HG03575 (cell line): ENCODE results near the gene SYNE1.
"Not testable (repeated sequence)": the region's sequence is repeated elsewhere in the genome, so short reads cannot be mapped to it uniquely, and the experiment has no call there.

Experiments
- ATAC-seq: cut with Tn5 transposase; IDR thresholded peaks from one replicate; pipeline ENCODE4 v1.9.1; 2021; ENCODE audit not compliant: unreplicated experiment, insufficient number of reproducible peaks, low FRiP score; ENCODE audit errors: extremely low read depth

Gene SYNE1

DNA sequence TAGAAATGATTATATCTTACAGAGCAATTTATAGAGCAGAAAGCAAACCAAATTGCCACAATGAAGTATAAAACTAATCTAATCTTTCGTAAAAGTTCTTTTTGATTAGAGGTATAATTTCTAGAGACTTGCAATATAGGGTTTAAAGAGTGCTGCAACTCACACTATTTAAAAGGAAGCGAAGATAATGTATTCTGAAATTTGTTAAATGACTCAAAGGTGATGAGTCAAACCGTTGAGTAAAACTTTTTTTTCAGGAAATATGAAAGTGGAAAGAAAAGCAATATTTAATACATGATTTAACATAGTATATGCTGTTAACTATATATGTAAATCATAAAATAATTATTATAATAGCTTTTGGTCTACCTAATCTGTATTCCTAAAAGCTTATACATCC, 133.6 kb downstream of the SYNE1 start:
- no peak for ATAC-seq

DNA sequence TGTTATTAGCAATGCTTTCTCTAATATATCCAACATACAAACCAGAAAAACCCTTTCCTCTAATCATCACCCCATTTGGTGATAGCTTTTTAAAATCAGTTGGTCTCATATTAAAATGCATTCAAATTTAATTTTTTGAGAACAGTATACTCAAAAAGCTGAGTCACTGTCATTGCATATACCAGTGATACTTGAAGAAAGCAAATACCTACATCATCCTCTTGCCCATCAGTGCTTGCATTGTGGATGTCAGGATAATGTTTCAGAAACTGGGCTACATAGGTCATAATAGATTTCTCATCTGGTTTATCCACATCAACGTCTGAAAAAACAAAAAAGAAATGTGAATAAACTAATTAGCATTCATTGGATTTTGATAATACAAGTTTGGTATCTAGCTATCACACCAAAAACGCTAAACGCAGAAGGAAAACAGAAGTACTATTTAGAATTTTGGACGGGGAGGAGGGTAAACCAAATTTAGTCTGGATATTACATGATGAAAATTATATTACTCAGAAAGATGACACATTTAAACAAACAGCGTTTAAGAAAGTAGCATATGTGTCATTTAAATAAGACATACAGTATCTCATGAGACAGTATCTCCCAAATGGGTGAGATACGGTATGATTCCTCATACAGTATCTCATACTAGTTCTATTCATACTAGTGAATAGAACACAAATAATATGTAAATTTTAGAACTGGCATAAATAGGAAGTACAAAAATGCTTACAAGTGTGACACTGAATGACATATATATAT, 134.6 kb downstream of the SYNE1 start:
- no peak for ATAC-seq

DNA sequence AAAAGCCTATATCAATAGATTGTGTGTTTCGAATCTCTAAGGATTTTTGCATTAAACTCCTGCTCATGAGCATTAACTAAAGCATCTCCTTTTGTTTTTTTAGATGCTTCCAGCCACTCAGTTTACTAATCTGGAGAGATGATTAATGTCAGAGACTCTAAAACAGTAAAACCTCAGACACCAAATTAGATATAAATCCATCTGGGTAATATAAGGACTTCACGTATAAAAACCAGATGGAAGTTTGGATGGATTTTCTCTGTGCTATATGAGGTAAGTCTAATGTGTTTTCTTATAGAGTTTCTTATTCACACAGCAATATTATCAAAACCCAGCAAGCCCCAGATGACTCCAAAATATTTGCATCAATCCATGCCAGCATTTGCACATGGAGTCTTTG, 137.2 kb downstream of the SYNE1 start:
- ATAC-seq = no peak

DNA sequence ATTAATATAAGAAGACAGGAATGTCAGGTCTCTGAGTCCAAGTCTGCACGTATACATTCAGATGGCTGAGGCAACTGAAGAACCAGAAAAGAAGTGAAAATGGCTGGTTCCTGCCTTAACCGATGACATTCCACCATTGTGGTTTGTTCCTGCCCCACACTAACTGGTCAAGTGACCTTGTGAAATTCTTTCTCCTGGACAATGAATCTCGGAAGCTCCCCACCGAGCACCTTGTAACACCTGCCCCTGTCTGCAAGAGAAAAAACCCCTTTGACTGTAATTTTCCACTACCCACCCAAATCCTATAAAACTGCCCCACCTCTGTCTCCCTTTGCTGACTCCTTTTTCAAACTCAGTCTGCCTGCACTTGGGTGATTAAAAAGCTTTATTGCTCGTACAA, 140.4 kb downstream of the SYNE1 start:
- no peak for ATAC-seq

DNA sequence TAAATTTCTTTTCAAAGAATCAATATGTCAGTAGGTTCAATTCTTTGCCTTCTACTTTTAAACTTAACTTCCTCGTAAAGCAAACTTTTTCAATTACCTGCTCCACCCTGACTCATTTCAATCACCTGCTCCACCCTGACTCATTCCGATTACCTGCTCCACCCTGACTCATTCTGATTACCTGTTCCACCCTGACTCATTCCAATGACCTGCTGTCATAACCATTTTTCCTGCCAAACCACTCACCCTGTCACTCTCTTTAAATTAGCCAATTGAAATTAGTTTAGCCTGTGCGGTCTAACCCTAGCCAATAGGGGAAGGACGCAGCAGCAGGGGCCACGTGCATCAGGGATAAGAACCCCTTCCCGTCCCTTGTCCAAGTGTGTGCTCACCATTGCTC, 141.7 kb downstream of the SYNE1 start:
- ATAC-seq = not testable (repeated sequence)

DNA sequence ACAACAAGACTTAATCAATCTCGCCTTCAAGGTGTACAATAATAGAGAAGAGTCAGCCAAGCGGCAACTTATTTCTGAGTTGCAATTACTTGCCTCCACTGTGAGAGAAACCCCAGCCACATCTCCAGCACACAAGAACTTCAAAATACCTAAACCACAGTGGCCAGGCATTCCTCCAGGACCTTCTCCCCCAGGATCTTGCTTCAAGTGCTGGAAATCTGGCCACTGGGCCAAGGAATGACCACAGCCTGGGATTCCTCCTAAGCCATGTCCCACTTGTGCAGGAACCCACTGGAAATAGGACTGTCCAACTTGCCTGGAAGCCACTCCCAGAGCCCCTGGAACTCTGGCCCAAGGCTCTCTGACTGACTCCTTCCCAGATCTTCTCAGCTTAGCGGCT, 144.9 kb downstream of the SYNE1 start:
- ATAC-seq = not testable (repeated sequence)

DNA sequence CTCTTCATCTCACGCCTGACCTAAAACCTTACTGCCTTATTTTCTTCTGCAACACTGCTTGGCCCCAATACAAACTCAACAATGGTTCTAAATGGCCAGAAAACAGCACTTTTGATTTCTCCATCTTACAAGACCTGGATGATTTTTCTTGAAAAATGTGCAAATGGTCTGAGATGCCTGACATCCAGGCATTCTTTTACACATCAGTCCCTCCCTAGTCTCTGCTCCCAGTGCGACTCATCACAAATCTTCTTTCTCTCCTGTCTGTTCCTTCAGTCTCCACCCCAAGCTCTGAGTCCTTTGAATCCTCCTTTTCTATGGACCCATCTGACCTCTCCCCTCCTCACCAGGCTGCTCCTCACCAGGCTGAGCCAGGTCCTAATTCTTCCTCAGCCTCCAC, 145.7 kb downstream of the SYNE1 start:
- not testable (repeated sequence) for ATAC-seq

DNA sequence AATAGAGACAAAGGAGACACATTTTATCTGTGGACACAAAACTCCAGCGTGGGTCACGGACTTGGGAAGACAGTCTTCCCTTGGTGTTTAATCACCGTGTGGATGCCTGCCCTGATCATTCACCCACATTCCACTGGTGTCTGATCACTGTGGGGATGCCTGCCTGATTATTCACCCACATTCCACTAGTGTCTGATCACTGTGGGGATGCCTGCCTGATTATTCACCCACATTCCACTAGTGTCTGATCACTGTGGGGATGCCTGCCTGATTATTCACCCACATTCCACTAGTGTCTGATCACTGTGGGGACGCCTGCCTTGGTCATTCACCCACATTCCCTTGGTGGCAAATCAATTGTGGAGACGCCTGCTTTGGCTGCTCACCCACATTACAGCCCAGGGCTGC, 146.2 kb downstream of the SYNE1 start:
- not testable (repeated sequence) for ATAC-seq

DNA sequence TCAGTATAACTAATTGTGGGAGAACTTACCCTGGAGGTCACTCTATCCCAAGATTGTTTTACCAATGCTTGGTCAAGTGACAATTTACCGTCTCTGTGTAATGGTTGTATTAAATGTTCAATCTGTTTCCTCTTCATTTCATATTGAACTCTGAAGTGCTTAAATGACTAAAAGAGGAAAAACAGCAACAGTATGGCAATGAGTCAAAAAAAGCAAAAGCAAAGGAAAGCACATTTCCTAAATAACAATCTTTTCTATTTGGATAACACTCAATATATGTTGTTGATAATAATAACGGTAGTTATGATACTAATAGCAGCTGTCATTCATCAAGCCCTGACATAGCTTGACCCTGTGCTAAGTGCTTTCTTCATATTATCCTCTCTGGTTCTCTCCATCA, 152.4 kb downstream of the SYNE1 start:
- ATAC-seq = no peak

DNA sequence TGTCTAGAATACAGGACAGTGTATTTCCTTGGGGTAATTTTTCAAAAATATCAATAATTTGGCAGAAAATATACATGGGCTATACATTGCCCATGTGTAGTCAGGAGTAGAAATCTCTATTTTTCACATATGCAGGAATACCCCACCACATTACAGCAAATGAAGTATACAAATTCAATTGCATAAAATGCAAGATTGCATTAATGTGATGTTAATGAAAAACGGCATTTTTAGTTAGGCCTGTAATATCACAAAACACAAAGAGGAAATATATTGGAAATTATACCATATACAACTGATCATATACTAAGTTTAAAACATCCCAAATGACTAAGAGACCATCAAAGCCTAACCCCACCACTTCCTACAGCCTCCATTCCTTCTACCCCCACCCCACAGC, 154.9 kb downstream of the SYNE1 start:
- no peak for ATAC-seq

DNA sequence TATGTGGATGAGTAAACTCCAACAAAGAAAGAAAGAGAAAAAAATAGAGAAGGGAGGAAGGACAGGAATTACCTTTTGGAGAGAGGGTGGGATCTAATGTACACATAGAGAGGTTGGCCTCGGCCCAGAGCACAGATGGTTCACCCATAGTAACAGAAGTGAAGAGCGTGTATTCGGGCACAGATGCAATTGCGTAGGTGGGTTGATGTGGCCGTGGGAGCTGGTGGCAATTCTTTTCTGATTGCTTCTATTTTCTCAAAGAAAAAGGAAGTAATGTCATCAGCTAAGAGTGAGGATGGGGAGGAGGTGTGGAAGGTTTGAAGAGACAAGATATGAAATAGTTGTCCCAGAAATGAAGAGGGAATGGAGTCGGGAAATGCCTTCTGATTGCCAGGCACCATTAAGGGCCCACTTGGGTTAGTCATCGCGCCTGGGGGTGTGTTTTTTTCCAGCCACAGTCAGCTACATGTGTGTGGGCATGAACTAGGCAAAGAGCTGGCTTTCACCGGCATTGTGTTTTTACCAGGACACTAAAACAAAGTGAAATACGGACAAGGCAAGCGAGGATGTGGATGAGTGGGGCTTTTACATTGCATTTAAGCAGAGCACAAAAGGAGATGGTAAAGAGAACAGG, 158.7 kb downstream of the SYNE1 start:
- no peak for ATAC-seq

DNA sequence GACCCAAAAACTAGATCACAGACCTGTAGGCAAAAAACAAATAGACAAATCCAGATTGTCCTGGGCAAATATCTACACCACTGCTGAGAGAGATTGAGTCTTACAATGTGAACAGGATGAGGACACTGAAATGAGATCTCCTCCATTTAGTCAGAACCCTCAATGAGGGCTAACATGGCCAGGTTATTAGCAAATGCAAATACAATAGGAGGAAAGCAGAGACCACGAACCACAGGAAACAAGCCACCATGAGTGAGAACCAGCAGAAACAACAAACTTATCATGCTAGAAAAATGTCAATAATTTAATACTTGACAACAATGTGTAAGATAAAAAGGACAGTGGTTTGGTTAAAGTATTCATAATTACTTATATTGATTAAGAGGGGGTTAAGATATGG, 162.8 kb downstream of the SYNE1 start:
- no peak for ATAC-seq

DNA sequence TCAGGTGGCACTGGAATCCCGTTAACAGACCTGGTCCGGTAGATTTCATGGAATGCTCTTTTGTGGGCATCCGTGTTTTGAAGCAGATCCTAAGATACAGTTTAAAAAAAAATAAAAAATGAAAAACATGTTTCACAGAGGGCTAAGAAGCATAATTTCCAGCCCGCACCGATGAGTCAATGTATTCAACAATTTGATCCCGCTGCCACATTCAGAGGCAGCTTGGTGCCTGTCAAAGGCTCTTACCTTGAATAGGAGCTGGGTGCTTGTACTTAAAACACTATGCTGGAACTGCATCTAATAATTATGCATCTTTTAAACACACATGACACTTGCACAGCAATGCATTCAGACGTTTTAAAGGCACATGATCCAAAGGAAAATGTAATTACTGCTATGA, 164.8 kb downstream of the SYNE1 start:
- no peak for ATAC-seq

DNA sequence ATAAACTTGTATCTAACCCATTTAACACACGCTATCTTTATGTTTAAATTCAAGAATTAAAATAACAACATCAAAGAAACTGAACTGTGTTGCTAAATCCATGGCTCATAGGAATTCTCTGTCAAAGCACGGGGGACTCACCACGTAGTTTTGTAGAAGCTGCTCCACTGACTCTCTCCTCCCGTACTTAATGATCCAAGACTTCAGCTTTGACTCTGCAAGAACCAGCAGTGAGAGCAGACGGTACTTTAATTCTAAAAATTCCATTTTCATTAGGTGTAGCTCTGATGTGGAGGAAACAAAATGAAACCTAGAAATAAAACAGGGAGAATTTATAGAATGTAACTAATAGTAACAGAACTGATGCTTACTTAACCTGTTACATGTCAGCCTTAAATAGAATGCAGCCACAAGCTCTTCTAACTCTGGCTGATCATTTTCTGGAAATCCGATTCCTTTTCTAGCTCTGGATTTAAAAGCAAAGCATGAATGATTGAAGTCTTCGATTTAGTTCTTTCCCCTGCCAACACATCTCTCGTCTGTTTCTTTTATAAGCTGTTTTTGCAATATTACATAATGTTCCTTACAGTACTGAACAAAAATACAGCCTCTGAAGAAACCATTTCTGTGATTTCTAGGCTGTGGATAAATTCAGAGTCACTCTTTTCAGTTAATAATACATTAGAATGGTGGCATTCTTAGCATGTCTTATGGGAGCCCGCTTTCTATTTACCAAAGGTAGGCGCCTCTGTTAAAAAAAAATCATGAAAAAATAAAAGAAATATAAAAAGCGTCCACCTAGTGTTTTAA, 165.5 kb downstream of the SYNE1 start:
- ATAC-seq = no peak

DNA sequence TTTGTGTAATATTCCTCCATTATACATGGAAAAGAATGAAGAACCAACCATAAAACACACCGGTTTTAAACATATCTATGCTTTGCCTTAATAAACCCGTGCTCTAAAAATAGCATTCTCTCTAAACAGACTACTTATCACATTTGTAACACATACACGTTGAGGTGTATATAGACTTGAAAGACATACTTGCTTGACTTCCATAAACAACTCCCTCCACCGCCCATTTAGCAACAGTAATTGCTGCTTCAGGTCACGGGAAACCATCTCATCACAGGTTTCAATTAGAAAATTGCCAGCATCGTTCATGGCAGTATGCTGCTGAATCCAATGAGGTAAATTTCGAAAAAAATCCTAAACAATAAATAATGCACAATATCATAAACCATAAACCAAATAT, 174.0 kb downstream of the SYNE1 start:
- no peak for ATAC-seq

DNA sequence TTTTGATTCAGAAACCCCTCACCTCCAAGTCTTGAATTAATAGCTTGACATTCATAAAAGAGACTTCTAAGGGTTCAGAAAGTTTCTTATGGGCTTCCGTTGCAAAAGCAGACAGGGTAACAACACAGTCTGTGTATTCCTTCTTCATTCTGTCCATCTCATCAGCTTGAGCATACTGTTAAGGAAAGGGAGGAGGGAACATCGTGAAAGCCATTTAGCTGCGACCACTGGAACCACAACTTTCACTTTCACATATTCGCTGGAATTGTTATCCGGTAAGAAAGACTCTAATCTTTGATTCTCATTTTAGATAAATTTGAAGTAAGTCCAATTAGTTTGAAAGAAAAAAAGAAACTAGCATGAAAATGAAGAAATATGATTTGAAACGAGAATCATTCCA, 174.4 kb downstream of the SYNE1 start:
- ATAC-seq = no peak

DNA sequence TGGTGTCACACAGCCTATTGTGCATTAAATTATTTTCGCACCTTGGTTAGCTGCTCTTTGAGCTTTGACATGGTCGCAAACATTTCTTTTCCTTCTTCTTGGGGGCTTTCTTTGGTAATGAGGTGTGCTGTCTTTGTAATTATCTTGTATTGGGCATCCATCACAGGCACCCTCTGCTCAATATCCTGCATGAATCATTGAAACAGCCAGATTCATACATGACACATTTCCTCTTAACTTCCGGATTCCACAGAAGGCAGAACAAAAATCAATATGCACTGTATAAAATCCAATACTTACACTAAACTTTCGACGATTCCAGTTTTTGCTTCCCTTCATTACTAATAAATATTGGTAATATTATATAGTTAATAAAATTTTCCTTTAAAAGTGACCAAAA, 175.6 kb downstream of the SYNE1 start:
- no peak for ATAC-seq

DNA sequence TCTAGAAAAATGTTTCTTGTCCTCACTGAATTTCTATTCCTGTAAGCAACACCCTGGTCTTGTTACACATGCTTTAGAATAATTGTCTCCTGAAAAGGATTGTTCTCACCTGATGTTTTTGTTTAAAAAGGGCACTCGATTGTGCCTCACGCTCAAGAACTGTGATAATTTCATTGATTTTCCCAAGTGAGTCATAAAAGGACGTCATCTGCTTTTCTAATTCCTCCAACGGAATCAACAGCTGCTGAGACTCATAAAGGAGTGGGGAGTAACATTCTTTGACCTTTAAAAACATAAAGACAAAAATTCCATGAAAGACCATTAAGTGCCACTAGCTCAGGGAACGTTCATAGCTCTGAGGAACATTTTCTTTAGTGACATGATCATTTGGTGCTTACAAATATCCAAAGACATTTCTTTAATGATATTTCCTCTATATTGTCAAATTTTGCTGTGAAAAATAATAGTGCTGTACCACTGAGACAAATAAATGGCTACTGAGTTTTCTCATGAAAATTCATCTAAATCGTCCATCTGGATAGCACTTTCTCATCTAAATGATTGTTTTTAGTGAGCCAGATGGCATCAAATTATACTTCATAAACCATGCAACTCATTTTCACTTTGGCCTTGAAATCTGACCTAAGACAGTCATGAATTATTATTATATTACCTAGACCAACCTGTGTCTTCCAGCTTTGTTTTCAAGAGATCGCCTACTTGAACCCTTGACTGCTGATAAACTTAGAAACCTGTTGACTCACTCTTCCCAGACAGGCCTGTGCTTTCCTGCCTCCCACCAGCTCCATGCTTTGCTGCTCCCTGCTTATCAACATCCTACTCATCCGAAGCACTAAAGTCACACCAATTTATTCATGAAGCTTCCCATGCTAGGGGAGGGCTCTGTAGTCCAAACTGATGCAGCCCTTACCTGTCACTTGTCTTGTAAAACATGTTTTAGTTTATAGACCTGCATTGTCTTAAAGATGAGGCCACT, 178.2 kb downstream of the SYNE1 start:
- ATAC-seq = no peak
